GM12801 (cell line): ENCODE results near the gene OR10A4.

Experiments used
- TF ChIP-seq, protein P1 (sequence below): IDR thresholded peaks from one replicate; pipeline ENCODE4 v1.5.1; 2011; ENCODE audit warnings: control low read depth; ENCODE audit not compliant: insufficient read length; ENCODE audit errors: extremely low read depth

The OR10A4 gene

DNA sequence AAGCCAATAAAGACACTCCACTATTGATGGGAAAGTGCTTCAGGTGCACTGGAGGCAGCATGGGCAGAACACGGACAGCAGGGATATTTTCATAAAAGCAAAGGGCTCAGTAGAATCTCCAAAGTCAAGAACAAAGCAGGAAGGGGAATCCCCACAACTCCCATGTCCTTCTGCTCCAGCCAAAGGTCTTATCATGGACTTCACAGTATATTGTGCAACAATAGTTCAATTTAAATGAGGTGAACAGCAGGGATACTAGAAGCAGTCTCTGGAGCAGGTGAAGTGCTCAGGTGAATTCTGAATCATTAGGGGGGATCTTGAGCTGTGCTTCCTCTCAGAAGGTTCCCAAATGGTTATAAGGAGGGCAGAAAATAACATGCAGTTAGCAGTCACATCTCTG is 22.5 kb downstream of the OR10A4 start:
- TF ChIP-seq, protein P1, sequence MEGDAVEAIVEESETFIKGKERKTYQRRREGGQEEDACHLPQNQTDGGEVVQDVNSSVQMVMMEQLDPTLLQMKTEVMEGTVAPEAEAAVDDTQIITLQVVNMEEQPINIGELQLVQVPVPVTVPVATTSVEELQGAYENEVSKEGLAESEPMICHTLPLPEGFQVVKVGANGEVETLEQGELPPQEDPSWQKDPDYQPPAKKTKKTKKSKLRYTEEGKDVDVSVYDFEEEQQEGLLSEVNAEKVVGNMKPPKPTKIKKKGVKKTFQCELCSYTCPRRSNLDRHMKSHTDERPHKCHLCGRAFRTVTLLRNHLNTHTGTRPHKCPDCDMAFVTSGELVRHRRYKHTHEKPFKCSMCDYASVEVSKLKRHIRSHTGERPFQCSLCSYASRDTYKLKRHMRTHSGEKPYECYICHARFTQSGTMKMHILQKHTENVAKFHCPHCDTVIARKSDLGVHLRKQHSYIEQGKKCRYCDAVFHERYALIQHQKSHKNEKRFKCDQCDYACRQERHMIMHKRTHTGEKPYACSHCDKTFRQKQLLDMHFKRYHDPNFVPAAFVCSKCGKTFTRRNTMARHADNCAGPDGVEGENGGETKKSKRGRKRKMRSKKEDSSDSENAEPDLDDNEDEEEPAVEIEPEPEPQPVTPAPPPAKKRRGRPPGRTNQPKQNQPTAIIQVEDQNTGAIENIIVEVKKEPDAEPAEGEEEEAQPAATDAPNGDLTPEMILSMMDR = no peak

DNA sequence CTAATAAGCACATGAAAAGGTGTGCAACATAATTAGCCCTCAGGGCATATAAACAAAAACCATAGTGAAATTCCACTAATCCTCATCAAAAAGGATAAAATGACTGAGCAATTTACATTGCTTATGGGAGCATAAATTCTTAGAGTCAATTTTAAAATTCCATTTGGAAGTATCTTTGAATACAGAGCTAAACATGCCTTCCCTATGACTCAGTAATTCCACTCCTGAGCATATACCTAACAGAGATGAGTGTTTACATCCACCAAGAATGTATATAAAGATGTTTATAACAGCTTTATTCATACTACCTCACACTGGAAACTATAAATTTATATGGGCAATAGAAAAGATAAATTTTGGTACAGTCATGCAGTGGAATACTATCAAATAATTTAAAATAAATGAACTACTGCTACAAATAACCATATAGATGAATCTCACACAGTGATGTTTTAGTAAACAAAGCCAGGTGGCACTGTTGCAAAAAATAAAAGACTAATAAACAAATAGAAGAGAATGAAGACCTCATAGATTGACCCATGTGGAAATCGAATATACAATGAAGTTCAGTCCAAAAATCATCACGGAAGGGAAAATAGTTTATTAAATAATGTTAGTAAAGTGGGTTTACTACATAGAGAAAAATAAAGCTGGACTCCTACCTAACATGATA is 24.0 kb downstream of the OR10A4 start:
- TF ChIP-seq, protein P1 = no peak

DNA sequence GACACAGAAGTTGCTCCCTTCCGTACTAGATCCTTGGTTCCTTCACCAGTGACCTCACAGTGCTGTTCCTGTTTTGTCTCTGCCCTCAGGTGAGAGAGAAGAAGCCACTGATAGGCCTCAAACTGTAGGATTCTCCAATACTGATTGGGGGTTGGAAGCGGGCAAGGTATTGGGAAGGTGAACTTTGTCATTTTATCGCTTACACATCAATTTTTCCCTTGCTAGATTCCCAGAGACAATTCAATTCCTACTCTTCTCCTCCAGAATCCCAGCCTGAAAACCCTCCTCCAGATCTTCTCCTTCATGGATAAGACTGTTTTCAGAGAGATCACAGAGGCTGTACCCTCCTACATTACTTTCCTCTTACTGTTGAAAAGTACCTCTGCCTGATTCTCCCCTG is 35.0 kb downstream of the OR10A4 start:
- TF ChIP-seq, protein P1 = no peak

DNA sequence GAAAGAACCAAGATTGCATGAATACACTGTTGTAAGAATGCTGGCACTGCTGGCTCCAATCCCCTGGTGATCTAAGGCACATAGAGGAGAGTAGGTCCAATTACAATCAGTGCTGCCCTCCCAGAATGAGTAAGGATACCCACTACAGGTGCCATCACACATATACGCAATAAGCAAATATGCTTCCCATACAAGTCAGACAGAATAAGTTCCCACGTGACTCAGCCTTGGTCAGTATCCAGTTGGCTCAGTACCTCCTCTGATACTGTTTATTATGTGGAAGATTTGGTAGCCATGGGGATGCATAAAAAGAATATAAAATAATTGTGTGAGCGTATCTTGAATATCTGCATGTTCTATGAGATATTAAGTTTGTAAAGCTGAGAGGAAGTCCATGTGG is 35.5 kb downstream of the OR10A4 start:
- TF ChIP-seq, protein P1 = no peak

DNA sequence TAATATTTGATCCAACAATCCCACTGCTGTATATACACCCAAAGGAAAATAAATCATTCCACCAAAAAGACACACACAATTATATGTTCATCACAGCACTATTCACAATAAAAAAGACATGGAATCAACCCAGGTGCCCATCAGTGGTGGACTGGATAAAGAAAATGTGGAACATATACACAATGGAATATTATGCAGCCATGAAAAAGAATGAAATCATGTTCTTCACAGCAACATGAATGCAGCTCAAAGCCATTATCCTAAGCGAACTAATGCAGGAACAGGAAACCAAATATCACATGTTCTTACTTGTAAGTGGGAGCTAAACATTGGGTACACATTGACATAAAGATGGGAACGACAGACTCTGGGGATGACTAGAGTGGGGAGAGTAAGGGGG is 43.3 kb downstream of the OR10A4 start:
- TF ChIP-seq, protein P1 = no peak

DNA sequence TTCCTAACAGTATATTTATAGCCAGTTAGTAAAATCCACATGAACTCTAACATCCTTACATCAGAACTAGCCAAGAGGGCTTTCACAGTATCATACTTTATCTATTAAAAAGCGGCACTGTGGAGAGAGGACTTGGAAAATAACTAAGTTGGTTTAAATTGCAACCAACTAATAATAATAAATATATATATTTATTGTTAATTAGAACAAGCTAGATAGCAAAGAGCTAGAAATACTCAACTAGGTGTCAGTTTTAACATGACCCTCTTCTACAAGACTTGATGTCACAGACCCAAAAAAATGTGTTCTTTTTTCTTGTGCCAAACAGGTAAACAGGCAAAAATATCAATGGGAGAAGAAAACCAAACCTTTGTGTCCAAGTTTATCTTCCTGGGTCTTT is 44.3 kb downstream of the OR10A4 start, which contains the start of gene OR2D3:
OR2D3 (plus strand) TSS at position 301 of the 400 bp plus-strand sequence; CDS start at position 301, 0 bp downstream.
- TF ChIP-seq, protein P1 = no peak

DNA sequence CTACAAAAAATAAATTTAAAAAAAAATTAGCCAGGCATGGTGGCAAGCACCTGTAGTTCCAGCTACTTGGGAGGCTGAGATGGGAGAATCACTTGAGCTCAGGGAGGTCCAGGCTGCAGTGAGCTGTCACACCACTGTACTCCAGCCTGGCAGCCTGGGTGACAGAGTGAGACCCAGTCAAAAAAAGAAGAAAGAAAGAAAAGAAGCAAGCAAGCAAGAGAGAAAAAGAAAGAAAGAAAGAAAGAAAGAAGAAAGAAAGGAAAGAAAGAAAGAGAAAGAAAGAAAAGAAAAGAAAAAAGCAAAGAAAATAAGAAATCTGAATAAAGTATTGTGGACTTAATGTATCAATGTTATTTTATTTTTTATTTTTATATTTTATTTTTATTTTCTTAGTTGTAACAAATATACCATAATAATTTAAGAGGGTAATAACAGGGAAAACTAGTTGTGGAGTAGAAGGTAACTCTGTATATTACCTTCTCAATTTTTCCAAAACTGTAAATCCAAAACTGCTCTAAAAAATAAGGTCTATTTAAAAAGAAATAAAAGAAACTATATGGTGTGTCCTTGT is 48.7 kb downstream of the OR10A4 start:
- TF ChIP-seq, protein P1 = no peak
